Natural killer cell (primary cell): ENCODE measurements around the gene CLSTN2. TPM values are rescaled to one million over a fixed set of nuclear protein-coding genes. Genes with fewer than 3 reads are reported as not detected.

Experiments
- ATAC-seq, 3 donors: fragments of 150-1000 bp in 2 of 3; fragments of 200-7000 bp in 1 of 3; cut with Tn5 transposase; 1 replicate in 1 of 3; 2 replicates in 2 of 3; pipeline ENCODE4 v1.10.0; 2021; ENCODE audit warnings: mild to moderate bottlenecking in 2 of 3, moderate library complexity in 2 of 3
- DNase-seq, 2 donors: peaks; one replicate each; pipeline versions ENCODE4 v3.0.0 to v3.0.0-alpha.2; 2013 to 2021; ENCODE audit warnings: mixed read lengths in 1 of 2
- H3K27ac ChIP-seq: one replicate; pipeline ENCODE4 v1.5.1; 2013; ENCODE audit warnings: mild to moderate bottlenecking, low read length
- H3K27me3 ChIP-seq: one replicate; pipeline ENCODE4 v1.6.1; 2013; ENCODE audit warnings: low read length; ENCODE audit not compliant: control insufficient read depth, insufficient read depth
- H3K36me3 ChIP-seq: one replicate; pipeline ENCODE4 v1.6.1; 2013; ENCODE audit warnings: low read length; ENCODE audit not compliant: control insufficient read depth, insufficient read depth
- H3K4me1 ChIP-seq: one replicate; pipeline ENCODE4 v1.6.1; 2013; ENCODE audit warnings: low read length; ENCODE audit not compliant: control insufficient read depth, insufficient read depth
- H3K4me3 ChIP-seq: one replicate; pipeline ENCODE4 v1.5.1; 2013; ENCODE audit warnings: low read length
- H3K9me3 ChIP-seq: one replicate; pipeline ENCODE4 v1.6.1; 2013; ENCODE audit warnings: low read length; ENCODE audit not compliant: control insufficient read depth, insufficient read depth
- H3K27ac Mint-ChIP-seq, 2 donors: one replicate each; pipeline ENCODE4 v1.8.0; 2022; ENCODE audit warnings: mild to moderate bottlenecking in 2 of 2, mixed read lengths in 2 of 2, moderate library complexity in 1 of 2
- H3K27me3 Mint-ChIP-seq, 2 donors: one replicate each; pipeline ENCODE4 v1.8.0; 2022; ENCODE audit warnings: low read depth in 2 of 2, mixed read lengths in 2 of 2
- H3K36me3 Mint-ChIP-seq: one replicate; pipeline ENCODE4 v1.8.0; 2022; ENCODE audit warnings: mixed read lengths
- H3K4me1 Mint-ChIP-seq, 2 donors: one replicate each; pipeline ENCODE4 v1.8.0; 2022; ENCODE audit warnings: mixed read lengths in 2 of 2
- H3K4me3 Mint-ChIP-seq: one replicate; pipeline ENCODE4 v1.8.0; 2022; ENCODE audit warnings: mild to moderate bottlenecking, moderate library complexity, mixed read lengths
- H3K9me3 Mint-ChIP-seq, 2 donors: one replicate each; pipeline ENCODE4 v1.8.0; 2022; ENCODE audit warnings: mixed read lengths in 2 of 2
- WGBS: methylation state at CpG from one replicate; pipeline ENCODE4 v1.1.7; 2013; ENCODE audit warnings: missing lambda C conversion rate; ENCODE audit not compliant: insufficient coverage; 5-methylcytosine and 5-hydroxymethylcytosine counted together
- intact Hi-C: fragments of 100-400 bp; cut with micrococcal nuclease; formaldehyde crosslinking; loops from one replicate; pipeline ENCODE4 v1.14.2; 2022
- total RNA-seq, 4 donors: library from RNA; stranded (reverse); fragments of 120-200 nt in 1 of 4; gene quantifications; one replicate each; pipeline versions ENCODE4 v1.2.3 to v1.2.4, GENCODE V29; 2013 to 2022
- TF ChIP-seq, protein P1 (sequence below): fragments of 200-600 bp; IDR thresholded peaks from one replicate; pipeline ENCODE4 v1.8.0; 2022; ENCODE audit warnings: antibody characterized with exemption

Gene CLSTN2
- total RNA-seq, 3 donors from 2014 or later (not counting 1 experiment from before 2014, with no cell fraction given), result 0.05 TPM; not detected in 2

DNA sequence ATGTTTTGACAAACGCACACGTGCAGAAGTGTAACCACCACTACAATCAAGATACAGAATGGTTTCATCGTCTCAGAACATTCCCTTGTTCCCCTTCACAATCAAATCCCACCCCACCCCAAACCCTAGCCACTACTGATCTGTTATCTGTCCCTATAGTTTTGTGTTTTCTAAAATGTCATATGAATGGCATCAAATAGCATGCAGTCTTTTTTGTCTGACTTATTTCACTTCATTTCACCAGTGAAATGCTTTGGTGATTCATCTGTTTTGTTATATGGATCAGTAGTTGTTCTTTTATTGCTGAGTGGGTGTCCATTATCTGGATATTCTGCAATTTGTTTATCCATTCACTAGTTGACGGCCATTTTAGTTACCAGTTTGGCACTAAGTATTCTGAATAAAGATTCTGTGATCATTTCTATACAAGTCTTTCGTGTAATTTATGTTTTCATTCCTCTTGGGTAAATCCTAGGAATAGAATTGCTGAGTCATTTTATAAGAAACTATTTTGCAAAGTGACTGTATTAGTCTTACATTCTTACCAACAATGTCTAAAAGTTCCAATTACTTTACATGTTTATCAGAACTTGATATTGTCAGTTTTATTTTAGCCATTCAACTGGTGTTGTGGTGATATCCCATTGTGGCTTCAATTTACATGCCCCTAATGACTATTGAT lies 232.8 kb downstream of the CLSTN2 start:
- Histone ChIP-seq H3K9me3 (no peaks in the 10 kb centered on the region), H3K36me3 (no peaks in the 10 kb centered on the region), H3K4me1 (no peaks in the 10 kb centered on the region), H3K27me3 (no peaks in the 10 kb centered on the region), H3K27ac (no peak overlapping the region), H3K4me3 (no peak overlapping the region)
- Mint-ChIP-seq H3K27me3 (peaks cover 0 to 2% of the 10 kb centered on the region in 2 donors), H3K9me3 (peaks cover 2 to 3% of the 10 kb centered on the region in 2 donors), H3K4me1 (no peaks in the 10 kb centered on the region), H3K4me3 (no peak overlapping the region), H3K36me3 (no peaks in the 10 kb centered on the region), H3K27ac (no peak overlapping the region)
- DNase-seq, result no peak
- WGBS, result no CpG with 5 or more reads among the region's 5 CpGs
- TF ChIP-seq, protein P1, sequence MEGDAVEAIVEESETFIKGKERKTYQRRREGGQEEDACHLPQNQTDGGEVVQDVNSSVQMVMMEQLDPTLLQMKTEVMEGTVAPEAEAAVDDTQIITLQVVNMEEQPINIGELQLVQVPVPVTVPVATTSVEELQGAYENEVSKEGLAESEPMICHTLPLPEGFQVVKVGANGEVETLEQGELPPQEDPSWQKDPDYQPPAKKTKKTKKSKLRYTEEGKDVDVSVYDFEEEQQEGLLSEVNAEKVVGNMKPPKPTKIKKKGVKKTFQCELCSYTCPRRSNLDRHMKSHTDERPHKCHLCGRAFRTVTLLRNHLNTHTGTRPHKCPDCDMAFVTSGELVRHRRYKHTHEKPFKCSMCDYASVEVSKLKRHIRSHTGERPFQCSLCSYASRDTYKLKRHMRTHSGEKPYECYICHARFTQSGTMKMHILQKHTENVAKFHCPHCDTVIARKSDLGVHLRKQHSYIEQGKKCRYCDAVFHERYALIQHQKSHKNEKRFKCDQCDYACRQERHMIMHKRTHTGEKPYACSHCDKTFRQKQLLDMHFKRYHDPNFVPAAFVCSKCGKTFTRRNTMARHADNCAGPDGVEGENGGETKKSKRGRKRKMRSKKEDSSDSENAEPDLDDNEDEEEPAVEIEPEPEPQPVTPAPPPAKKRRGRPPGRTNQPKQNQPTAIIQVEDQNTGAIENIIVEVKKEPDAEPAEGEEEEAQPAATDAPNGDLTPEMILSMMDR, result no peak
- no peak for ATAC-seq
- intact Hi-C loops, result no loop called here

DNA sequence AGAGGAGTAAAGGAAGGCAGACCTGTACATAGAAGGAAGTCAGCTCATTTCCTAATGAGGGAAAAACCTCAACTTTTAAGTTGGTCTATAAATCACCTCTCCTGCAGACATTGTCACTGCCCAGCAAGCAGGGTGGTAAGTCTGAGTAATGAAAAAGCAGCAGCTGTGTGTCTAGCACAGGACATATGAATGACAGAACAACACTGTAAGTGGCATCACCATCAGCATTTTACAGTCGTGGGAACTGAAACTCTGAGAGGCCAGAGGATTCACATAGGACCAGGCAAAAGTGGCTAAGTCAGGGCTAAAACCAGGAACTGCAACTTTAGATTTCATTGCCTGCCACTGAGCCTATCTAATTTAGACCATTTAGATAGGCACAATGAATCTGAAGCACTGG lies 235.6 kb downstream of the CLSTN2 start:
- H3K27me3 Mint-ChIP-seq, result peaks cover 0 to 4% of the 10 kb centered on the region in 2 donors
- peaks cover 0 to 3% of the 10 kb centered on the region in 2 donors for H3K9me3 Mint-ChIP-seq
- no peaks in the 10 kb centered on the region for H3K4me1 Mint-ChIP-seq
- TF ChIP-seq, protein P1, result no peak
- ATAC-seq, result no peak
- H3K9me3 ChIP-seq, result no peaks in the 10 kb centered on the region
- H3K4me1 ChIP-seq, result no peaks in the 10 kb centered on the region
- H3K4me3 Mint-ChIP-seq, result no peak overlapping the region
- H3K36me3 Mint-ChIP-seq, result no peaks in the 10 kb centered on the region
- no peaks in the 10 kb centered on the region for H3K27me3 ChIP-seq
- 5% methylated on average over 1 of the region's 1 CpG for WGBS
- no peak overlapping the region for H3K4me3 ChIP-seq
- no peaks in the 10 kb centered on the region for H3K36me3 ChIP-seq
- H3K27ac Mint-ChIP-seq, result no peak overlapping the region
- no peak overlapping the region for H3K27ac ChIP-seq
- intact Hi-C loops, result no loop called here
- DNase-seq, result no peak

DNA sequence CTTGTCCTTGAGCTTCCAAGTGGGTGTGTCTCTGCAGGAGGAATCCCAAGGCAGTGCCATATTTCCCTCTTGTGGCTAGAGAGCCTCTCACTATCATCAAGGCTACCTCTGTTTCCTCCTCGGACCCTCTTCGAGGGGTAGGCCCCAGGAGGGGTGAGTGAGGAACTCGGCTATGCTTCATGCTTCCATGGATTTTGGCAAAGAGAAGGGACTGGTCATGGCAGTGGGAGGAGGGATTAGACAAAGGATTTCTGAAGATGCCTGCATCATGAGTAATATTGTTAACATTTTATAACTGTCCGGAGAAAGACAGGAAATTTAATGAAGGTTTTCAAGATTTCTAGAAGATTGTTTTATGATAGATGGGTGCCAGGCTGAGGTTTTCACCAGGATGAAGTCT lies 241.5 kb downstream of the CLSTN2 start:
- no peaks in the 10 kb centered on the region for H3K36me3 ChIP-seq
- no peaks in the 10 kb centered on the region for H3K4me1 ChIP-seq
- DNase-seq, result no peak
- Mint-ChIP-seq H3K27me3 (peaks cover 0 to 4% of the 10 kb centered on the region in 2 donors), H3K4me1 (no peaks in the 10 kb centered on the region), H3K9me3 (no peaks in the 10 kb centered on the region), H3K4me3 (no peak overlapping the region), H3K36me3 (no peaks in the 10 kb centered on the region), H3K27ac (no peak overlapping the region)
- no peak overlapping the region for H3K27ac ChIP-seq
- H3K9me3 ChIP-seq, result no peaks in the 10 kb centered on the region
- intact Hi-C loops, result no loop called here
- no peaks in the 10 kb centered on the region for H3K27me3 ChIP-seq
- 84% methylated on average over 4 of the region's 4 CpGs for WGBS
- TF ChIP-seq, protein P1, result no peak
- ATAC-seq, result no peak
- H3K4me3 ChIP-seq, result no peak overlapping the region

DNA sequence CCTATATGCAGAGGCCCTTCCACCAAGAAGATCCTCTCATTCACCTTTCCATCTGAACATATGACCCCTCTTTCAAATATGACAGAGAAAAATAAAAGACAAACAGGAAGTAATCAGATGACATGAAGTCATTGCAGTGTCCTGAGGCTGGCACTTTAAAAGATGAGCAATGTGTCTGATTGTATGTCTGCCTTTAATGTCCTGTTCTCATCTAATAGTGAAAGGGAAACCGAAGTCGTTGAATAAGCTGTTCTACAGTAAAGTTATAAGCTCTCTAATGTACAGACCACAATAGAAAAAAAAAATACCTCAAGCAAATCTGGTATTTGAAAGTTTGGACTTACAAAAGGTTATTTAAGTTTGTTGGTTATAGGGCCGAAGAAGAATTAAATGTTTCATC lies 243.0 kb downstream of the CLSTN2 start:
- intact Hi-C loops, result no loop called here
- Mint-ChIP-seq H3K4me1 (no peaks in the 10 kb centered on the region), H3K4me3 (no peak overlapping the region), H3K27ac (no peak overlapping the region), H3K9me3 (no peaks in the 10 kb centered on the region), H3K36me3 (no peaks in the 10 kb centered on the region), H3K27me3 (peaks cover 0 to 4% of the 10 kb centered on the region in 2 donors)
- ATAC-seq (no peak), DNase-seq (no peak)
- TF ChIP-seq, protein P1, result no peak
- H3K36me3 ChIP-seq, result no peaks in the 10 kb centered on the region
- no CpG with 5 or more reads among the region's 3 CpGs for WGBS
- no peak overlapping the region for H3K27ac ChIP-seq
- no peaks in the 10 kb centered on the region for H3K9me3 ChIP-seq
- H3K4me1 ChIP-seq, result no peaks in the 10 kb centered on the region
- no peak overlapping the region for H3K4me3 ChIP-seq
- H3K27me3 ChIP-seq, result no peaks in the 10 kb centered on the region
